ENCODE results near the gene MARK4.

DNA sequence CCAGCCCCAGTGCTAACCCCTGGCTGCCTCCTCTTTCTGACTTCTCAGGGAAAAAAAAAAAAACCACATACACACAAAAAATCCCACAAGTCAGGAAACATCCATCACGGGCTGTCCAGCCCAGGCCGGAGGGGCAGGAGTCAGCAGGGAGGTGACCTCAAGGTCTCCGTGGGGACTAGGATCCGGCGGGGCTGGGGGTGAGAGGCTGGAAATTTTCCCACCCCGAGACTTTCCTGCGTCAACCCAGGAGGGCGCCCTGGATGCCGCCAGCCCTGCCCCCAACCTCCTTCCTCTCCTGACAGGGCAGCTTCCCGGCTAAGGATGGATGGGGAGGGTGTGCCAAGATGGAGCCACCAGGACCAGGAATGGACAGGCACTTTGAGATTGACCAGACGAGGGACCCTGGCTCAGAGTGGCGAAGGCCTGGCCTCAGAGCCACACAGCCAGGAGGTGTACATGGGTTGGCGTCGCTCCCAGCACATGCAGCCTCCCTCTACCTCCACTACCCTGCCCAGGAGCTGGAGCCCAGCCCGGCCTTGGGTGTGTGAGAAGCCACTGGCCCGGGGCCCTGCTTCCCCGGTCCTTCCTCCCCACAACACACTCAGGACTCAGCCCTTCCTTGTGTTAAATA lies 39.2 kb upstream of the MARK4 start:
- no peak for TF ChIP-seq CTCF (IDR thresholded peaks at IDR 0.05)
- no peak for TF ChIP-seq E2F1 (CRISPR knock-in tag; IDR thresholded peaks at IDR 0.05)
- TF ChIP-seq EMX1 (CRISPR knock-in tag; IDR thresholded peaks at IDR 0.05) = no peak
- TF ChIP-seq GABPB1 (CRISPR knock-in tag; IDR thresholded peaks at IDR 0.05) = no peak
- TF ChIP-seq CREB1 (CRISPR knock-in tag; IDR thresholded peaks at IDR 0.05) = no peak
- no peak for TF ChIP-seq ELF4 (CRISPR knock-in tag; IDR thresholded peaks at IDR 0.05; ENCODE audit: low read depth)
- no peak for TF ChIP-seq PRDM15 (CRISPR knock-in tag; IDR thresholded peaks at IDR 0.05)
- no peak for TF ChIP-seq CREM (CRISPR knock-in tag; IDR thresholded peaks at IDR 0.05)
- TF ChIP-seq FOXJ3 (CRISPR knock-in tag; IDR thresholded peaks at IDR 0.05; ENCODE audit: borderline replicate concordance) = no peak
- no peak for TF ChIP-seq JUN (CRISPR knock-in tag; IDR thresholded peaks at IDR 0.05)
- TF ChIP-seq, protein P1, sequence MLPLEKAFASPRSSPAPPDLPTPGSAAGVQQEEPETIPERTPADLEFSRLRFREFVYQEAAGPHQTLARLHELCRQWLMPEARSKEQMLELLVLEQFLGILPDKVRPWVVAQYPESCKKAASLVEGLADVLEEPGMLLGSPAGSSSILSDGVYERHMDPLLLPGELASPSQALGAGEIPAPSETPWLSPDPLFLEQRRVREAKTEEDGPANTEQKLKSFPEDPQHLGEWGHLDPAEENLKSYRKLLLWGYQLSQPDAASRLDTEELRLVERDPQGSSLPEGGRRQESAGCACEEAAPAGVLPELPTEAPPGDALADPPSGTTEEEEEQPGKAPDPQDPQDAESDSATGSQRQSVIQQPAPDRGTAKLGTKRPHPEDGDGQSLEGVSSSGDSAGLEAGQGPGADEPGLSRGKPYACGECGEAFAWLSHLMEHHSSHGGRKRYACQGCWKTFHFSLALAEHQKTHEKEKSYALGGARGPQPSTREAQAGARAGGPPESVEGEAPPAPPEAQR (CRISPR knock-in tag; IDR thresholded peaks at IDR 0.05) = no peak
- TF ChIP-seq, protein P2, sequence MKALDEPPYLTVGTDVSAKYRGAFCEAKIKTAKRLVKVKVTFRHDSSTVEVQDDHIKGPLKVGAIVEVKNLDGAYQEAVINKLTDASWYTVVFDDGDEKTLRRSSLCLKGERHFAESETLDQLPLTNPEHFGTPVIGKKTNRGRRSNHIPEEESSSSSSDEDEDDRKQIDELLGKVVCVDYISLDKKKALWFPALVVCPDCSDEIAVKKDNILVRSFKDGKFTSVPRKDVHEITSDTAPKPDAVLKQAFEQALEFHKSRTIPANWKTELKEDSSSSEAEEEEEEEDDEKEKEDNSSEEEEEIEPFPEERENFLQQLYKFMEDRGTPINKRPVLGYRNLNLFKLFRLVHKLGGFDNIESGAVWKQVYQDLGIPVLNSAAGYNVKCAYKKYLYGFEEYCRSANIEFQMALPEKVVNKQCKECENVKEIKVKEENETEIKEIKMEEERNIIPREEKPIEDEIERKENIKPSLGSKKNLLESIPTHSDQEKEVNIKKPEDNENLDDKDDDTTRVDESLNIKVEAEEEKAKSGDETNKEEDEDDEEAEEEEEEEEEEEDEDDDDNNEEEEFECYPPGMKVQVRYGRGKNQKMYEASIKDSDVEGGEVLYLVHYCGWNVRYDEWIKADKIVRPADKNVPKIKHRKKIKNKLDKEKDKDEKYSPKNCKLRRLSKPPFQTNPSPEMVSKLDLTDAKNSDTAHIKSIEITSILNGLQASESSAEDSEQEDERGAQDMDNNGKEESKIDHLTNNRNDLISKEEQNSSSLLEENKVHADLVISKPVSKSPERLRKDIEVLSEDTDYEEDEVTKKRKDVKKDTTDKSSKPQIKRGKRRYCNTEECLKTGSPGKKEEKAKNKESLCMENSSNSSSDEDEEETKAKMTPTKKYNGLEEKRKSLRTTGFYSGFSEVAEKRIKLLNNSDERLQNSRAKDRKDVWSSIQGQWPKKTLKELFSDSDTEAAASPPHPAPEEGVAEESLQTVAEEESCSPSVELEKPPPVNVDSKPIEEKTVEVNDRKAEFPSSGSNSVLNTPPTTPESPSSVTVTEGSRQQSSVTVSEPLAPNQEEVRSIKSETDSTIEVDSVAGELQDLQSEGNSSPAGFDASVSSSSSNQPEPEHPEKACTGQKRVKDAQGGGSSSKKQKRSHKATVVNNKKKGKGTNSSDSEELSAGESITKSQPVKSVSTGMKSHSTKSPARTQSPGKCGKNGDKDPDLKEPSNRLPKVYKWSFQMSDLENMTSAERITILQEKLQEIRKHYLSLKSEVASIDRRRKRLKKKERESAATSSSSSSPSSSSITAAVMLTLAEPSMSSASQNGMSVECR (CRISPR knock-in tag; IDR thresholded peaks at IDR 0.05; ENCODE audit: borderline replicate concordance) = no peak
- TF ChIP-seq NR3C1 (CRISPR knock-in tag; conservative IDR thresholded peaks at IDR 0.05; ENCODE audit: low read depth) = no peak
- no peak for TF ChIP-seq MXD4 (CRISPR knock-in tag; IDR thresholded peaks at IDR 0.05; ENCODE audit: borderline replicate concordance)
